Fibroblast of skin of left quadriceps (primary cell): Measurements from ENCODE around the gene YPEL5.
"Not testable (repeated sequence)": the region's sequence is repeated elsewhere in the genome, so short reads cannot be mapped to it uniquely, and the experiment has no call there.

Source experiments
- DNase-seq, 2 experiments: peaks; one replicate each; pipeline ENCODE4 v3.0.0-alpha.2; 2013; ENCODE audit warnings: low read depth in 2 of 2

YPEL5 gene

DNA sequence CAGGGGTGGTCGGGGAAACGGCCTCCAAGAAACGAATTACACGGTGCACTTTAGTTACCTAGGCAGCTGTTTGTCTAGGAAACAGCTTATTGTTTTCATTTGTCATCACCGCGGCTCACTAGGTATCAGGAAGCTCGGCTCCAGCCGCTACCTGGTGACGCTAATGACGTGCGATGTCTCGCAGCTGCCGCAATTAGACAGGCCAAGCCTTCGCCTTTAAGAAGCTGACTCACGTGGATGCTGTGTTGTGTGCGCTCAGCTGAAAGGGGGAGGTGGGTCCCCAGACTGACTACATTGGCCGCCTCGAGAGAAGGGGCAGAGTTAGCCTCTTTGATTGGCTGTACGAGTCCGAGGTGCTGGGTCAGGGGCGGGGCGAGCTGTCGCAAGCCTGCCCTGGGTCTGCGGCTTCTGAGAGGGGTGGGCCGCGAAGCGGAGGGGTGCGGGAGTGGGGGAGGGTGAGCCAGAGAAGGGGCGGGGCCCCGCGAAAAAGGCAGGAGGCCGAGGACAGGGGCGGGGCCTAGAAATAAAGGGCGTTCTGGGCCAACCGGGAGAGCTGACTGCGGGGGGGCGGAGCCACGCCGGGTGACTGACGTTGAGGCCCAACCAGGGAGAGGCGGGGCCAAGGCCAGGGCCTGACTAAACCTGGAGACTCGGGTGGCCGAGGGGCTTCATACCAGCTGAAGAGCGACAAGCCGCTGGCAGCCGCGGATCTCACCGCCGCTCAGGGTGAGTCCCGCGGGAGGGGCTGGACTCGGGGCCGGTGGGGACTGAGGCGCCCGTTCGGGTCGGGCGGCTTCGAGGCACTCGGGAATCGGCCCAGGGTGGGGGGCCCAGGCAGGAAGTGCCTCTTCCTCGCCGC is at the start of gene YPEL5:
Gene YPEL5, plus strand, starts transcription at position 671 of the 859 bp plus-strand sequence. CDS start 9,645 bp downstream, outside the sequence.
- peak; percentile 98 to 99 for DNase-seq

DNA sequence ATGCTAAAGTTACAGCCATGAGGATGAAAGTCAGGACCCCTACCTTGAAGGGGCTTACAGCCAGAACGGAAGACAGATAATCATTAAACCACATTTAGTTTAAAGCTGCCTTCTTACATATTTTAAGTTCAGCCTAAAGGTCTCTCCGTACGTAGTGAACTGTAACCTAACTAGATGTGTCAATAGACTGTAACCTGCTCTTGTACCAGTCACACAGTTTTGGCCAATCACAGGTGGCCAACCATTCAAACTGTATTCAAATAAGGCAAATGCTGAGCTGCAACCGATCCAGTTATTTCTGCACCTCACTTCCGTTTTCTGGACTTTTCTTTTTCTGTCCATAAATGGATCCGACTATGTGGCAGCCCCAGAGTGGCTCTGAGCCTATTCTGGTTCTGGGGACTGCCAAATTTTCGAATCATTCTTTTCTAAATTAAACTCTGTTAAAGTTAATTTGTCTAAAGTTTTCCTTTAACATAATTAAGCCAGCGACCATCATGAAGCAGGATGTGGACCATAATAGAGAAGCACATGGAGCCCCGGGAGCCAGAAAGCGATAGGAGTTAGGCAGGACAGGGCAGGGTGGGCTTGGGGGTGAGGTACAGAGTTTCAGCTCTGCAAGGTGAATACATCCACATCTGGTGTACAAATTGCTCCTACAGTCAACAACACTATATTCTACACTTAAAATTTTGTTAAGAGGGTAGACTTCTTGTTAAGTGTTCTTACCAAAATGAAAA is 48.4 kb upstream of the YPEL5 start:
- no peak for DNase-seq

DNA sequence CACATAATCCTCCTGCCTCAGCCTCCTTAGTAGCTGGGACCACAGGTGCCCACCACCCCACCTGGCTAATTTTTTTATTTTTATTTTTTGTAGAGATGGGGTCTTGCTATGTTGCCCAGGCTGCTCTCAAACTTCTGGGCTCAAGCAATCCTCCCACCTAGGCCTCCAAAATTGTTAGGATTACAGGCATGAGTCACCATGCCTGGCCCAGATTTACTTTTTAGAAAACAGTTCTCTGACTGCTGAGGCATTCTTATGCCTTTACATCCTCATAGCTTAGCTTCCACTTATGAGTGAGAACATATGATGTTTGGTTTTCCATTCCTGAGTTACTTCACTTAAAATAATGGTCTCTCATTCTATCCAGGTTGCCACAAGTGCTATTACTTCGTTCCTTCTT is 47.4 kb upstream of the YPEL5 start:
- DNase-seq = not testable (repeated sequence)

DNA sequence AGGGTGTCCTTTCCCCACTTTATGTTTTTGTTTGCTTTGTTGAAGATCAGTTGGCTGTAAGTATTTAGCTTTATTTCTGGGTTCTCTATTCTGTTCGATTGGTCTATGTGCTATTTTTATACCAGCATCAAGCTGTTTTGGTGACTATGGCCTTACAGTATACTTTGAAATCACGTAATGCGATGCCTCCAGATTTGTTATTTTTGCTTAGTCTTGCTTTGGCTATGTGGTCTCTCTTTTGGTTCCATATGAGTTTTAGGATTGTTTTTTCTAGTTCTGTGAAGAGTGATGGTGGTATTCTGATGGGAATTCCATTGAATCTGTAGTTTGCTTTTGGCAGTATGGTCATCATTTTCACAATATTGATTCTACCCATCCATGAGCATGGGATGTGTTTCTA is 46.1 kb upstream of the YPEL5 start:
- DNase-seq = not testable (repeated sequence)

DNA sequence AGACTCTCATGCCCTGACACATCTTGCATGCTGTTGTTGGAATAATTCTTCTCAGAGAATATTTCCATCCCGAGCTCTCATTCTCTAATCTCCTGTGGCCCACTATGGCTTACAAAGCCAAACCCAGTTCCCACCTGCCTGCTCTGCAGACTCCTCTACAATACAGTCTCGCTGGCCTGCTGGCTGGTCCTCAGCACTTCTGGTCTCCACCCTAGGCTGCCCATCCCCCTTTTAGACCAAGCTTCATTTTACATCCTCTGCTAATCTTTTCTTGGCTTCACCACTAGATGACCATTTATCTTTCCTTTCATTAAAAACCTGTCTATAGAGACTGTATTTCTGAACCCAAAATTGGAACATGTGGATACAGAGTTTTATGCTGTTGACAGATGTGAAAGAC is 42.5 kb upstream of the YPEL5 start:
- DNase-seq = no peak

DNA sequence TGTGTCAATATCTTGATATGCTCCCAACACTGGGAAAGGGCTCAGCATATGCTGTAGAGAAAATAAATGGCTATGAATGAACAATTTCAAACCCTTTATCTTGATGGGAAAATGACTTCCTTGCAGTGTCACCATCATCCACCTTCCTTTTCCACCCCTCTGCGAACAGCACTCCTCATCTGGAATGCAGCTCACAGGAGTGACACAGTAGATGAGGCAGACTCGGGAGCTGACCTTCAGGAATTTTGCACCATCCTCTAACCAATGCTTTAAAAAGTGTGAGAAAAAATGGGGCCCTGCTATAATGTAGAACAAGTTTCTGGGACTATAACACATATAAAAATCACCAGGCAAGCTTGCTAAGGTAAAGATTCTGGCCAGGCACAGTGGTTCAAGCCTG is 41.3 kb upstream of the YPEL5 start:
- no peak for DNase-seq

DNA sequence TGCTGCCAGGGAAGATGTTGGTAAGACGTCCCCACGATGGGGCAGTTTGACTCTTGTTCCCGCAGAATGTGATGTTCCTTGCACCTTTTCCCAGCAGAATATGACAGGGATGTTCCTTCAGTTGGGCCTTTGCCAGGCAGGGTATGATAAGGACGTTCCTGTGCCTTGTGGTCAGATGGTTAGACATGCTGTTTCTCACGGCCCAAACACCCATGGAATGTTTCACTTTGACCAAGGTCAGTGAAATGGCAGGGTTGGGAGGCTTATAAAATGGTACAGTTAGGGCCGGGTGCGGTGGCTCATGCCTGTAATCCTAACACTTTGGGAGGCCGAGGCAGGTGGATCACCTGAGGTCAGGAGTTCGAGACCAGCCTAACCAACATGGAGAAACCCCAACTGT is 40.3 kb upstream of the YPEL5 start:
- no peak for DNase-seq

DNA sequence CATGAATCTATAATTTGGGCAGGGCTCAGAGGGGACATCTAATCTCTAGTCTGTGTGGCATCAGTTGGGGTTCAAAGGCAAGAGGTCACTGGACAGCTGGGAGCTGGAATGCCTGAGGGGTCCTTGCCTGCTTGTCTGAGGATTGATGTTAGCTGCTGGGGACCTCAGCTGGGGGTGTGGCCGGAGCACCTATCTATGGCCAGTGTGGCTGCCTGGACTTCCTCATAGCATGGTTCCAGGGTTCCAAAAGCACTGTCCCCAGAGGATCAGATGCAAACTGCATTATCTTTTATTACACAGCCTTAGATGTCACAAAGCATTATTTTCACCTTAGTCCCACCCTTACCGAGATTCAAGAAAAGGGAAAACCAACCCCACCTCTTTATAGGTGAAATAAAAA is 38.6 kb upstream of the YPEL5 start:
- DNase-seq = no peak

DNA sequence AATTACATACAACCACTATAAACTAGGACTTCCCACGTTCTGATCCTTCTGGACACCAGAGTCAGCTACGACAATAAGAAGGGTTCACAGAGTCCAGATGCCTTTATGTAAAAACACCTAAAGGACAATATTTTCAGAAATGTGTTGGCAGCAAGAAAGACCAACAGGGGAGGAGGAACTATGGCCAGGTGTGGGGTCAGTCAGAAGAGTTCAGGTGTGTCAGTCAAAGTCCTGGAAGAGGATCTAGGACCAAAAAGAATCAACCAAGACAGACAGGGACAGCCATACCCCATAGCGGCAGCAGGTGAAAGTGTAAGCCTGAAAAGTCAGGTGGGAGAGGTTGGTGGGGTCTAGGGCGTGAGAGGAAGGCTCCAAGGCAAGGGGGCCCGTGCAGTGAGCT is 38.0 kb upstream of the YPEL5 start:
- no peak for DNase-seq

DNA sequence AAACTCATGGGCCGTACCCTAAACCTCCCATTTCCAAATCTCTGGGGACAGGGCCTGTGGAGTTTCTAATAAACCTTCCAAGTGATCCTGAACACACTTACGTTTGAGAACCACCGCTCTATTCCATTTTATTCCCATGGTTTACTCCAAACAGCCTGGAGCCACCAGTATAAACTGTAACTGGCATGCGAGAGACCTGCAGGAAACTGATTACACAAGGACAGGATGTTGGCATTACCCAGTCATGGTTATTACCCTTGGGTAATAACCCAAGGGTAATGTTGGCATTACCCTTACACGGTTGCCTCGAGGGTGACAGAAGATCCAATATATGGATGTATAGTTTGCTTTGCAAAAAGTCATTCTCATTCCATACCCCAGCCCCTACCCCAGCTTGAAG is 37.0 kb upstream of the YPEL5 start:
- DNase-seq = no peak

DNA sequence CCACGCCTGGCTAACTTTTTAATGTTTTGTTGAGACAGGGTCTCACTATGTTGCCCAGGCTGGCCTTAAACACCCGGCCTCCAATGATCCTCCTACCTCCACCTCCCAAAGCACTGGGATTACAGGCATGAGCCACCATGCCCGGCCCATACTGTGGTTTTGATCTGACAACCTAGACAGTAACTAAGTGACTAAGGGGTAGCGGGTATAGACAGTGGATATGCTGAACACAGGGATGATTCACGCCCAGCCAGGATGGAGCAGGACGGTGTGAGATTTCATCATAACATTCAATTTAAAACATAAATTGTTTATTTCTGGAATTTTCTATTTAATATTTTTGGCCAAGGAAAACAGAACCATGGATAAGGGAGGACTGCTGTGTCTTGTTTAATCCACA is 36.0 kb upstream of the YPEL5 start:
- DNase-seq = no peak

DNA sequence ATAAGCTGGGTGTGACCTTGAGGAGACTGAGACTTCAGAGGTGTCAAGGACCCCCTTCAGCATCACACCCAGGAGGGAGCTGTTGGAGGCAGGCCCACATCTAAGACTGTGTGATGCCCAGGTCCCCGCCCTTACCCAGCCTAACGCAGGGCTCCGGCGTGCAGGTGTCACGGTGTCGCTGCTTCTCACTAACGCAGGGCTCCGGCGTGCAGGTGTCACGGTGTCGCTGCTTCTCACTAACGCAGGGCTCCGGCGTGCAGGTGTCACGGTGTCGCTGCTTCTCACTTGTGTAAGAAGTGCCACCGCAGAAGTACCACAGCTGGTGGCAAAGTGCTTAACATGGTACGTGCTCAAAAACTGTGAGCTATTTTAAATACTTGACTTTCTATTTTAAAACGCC is 35.6 kb upstream of the YPEL5 start:
- DNase-seq = not testable (repeated sequence)

DNA sequence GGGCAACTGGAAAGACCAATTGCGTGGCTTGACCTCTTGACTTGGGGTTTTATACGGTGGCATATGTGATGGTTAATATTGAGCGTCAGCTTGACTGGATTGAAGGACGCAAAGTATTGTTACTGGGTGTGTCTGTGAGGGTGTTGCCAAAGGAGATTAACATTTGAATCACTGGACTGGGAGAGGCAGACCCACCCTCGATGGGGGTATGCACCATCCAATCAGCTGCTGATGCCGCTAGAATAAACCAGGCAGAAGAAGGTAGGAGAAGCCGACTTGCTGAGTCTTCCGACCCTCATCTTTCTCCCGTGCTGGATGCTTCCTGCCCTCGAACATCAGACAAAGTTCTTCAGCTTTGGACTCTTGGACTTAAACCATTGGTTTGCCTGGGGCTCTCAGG is 34.2 kb upstream of the YPEL5 start:
- DNase-seq = no peak

DNA sequence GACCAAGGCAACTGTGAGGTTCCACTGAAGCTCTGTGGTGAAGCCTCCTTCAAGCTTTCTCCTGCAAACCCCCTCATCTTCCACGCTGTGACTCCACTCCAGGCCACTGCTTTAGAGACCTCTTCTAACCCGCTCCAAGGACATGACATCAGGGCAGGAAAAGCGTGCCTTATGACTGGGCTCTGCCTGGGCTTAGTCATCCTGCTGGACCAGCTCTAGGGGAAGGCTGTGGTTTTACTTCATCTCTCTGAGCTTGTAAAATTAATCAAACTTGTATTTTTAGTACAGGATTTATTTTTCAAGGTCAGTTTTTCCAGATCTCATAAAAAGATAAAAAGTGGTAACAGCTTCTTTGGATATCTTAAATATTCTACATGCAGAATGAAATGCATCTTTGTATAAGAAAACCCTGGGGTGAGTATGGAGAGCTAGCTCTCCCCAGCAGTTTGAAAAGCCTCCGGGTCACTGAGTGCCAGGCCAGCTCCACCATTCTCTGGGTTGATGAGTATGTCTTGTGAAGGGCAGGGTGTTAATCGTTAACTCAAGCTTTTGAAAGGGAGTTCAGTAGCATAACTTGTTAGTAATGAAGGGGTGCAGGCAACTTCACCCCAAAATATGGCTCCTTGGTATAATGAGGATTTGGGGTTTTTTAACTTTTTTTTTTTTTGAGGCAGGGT is 33.1 kb upstream of the YPEL5 start:
- DNase-seq = peak; percentile 65

DNA sequence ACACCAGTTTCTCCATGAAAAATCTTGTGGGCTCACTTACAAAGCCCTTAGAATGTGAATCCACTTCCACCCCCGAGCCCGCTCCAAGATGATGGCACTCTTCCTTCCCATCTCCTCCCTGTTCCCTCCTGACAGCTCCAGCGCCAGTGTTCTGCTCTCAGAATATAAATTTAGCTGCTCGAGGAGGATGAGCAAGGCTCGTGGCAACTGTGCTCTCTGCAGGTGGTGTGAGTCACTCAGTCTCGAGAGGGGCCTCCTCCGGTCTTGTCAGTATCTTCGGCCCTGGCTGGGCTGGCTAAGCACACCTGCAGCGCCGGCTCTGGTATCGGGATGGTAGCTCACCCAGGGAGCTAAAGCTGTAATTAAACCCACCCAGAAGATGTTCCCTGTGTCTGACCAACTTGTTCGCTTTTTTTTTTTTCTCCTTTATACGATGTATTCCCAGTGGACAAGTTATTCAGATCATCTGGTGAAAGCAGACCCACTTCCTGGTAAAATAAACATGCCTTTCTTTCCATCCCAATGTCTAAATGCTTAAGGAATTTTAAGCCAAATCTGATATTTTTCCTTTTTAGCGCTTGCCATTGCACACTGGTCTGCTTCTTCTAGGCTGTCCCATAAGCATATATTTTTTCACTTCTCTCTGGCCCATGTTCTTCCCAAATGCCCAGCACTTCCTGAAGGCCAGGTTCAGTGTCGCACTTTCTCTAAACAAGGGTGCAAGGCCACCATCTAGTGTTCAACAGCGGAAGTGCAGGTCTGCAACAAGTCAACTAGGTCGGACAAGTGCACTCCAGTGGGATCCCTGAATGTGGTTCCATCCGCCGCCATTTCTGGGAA is 31.4 kb upstream of the YPEL5 start:
- peak; percentile 51 to 53 for DNase-seq

DNA sequence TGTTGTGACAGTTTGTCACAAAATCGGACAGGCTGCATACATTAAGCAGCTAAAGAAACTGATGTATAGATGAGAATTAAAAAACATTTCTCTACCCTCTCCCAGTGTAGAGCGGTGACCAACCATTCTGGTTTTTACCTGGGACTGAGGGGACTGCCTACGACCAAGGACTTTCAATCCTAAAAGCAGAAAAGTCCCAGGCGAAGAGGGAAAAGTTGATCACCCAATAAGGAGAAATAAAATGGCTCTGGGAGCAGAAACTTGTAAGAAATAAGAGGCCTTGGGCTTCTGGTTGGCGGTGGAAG is 30.9 kb upstream of the YPEL5 start:
- no peak for DNase-seq

DNA sequence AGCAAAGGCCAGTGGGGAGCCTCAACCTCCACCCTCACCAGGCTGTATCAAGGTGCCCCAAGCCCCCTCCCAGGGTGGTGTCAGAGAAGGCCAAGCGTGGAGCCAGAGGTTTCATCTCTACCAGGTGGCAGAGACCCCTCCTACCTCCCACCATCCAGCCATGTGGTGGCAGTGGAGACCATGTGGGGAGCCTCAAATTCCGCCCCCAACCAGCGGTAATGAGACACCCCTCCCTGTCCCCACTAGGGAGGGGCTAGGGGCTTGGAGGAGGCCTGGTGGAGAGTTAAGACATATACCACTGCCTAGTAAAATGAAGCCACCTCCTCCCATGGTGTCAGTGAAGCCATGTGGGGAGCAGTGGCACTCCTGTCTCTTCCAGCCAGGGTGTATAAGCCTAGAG is 24.4 kb upstream of the YPEL5 start:
- DNase-seq = no peak

DNA sequence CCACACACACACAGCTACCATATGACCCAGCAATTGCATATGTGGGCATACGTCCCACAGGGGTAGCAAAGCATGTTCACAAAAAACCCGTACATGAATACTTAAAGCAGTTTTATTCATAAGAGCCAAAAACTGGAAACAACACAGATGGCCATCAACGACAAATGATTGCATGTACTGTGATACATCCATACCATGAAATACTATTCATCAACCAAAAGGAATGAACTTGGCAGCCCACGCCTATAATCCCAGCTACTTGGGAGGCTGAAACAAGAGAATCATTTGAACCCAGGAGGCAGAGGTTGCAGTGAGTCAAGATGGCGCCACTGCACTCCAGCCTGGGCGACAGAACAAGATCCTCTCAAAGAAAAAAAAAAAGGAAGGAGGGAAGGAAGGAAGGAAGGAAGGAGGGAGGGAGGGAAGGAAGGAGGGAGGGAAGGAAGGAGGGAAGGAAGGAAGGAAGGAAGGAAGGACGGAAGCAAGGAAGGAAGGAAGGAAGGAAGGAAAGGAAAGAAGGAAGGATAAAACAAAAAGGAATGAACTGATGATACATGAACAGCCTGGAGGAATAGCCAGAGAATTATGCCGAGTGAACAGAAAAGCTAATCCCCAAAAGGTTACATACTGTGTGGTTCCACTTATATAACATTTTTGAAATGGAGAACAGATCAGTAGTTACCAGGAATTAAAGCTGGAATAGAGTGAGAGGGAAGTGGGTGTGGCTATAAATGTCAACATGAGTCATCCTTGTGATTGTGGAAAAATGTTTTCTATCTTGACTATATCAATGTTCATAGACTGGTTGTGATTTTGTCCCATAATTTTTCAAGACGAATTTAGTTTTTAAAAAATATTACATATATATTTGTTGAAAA is 19.6 kb upstream of the YPEL5 start:
- no peak for DNase-seq

DNA sequence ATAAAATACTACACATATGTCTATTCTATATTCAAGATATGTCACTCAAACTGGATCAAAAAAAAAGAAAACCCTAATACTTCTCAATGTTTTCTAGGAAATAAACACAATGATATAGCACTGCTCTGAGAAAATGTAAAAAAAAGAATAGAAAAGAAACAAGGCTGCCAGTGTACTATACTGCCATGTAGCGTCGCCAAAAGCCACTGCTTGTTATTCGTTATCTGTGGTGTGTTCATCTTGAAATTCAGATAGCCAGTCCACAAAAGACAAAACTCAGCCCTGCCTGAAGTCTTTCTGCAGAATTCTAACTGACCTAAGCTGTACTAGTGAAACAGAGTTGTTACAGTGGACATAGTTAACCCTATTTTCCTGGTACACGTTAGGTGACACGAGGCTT is 12.2 kb upstream of the YPEL5 start:
- no peak for DNase-seq

DNA sequence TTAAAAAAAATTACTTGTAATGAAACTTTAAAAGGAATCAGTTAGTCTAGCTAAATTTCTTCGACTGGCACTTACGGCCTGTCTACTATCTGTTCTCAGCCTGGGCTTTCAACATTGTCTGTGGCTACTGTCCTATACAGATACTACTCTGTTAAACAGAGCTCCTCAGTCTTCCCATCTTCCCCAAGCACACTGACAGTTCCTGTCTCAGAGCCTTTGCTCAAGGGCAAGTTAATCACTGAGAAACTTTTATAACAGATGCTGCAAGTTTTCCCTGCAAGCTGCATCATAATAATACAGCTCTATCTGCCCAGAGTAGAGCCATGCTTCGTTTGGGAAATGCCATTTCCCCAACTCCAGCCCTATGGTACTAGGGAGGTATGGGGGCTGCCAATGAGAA is 11.3 kb upstream of the YPEL5 start:
- no peak for DNase-seq
